Activated CD8-positive, alpha-beta T cell treated with anti-CD3 and anti-CD28 coated beads for 36 hours (primary cell): ENCODE results near the gene SCOC. TPM values are rescaled to one million over a fixed set of nuclear protein-coding genes. Genes with fewer than 3 reads are reported as not detected.

Source experiments
- ATAC-seq: fragments of 200-7000 bp; cut with Tn5 transposase; one replicate; pipeline ENCODE4 v1.10.0; 2021; ENCODE audit warnings: mild to moderate bottlenecking, moderate library complexity
- CTCF ChIA-PET: fragments of 350-600 bp; sonication (Branson Sonifier 250); formaldehyde crosslinking; loops from one replicate; lab custom pipeline; 2021; ENCODE audit warnings: antibody characterized with exemption; lab: Charles Lee
- POLR2A ChIA-PET: fragments of 350-600 bp; sonication (Branson Sonifier 250); formaldehyde crosslinking; loops from one replicate; lab custom pipeline; 2021; ENCODE audit warnings: antibody characterized with exemption; lab: Charles Lee
- DNase-seq: peaks from one replicate; pipeline ENCODE4 v3.0.0-alpha.2; 2020
- H3K27ac Mint-ChIP-seq: one replicate; pipeline ENCODE4 v1.8.0; 2021; ENCODE audit warnings: mild to moderate bottlenecking, mixed read lengths
- H3K27me3 Mint-ChIP-seq: one replicate; pipeline ENCODE4 v1.8.0; 2021; ENCODE audit warnings: mixed read lengths
- H3K36me3 Mint-ChIP-seq: one replicate; pipeline ENCODE4 v1.8.0; 2021; ENCODE audit warnings: low read depth, mixed read lengths
- H3K4me1 Mint-ChIP-seq: one replicate; pipeline ENCODE4 v1.8.0; 2021; ENCODE audit warnings: low read depth, mixed read lengths
- H3K4me3 Mint-ChIP-seq: one replicate; pipeline ENCODE4 v1.8.0; 2021; ENCODE audit warnings: mild to moderate bottlenecking, moderate library complexity, mixed read lengths
- H3K9me3 Mint-ChIP-seq: one replicate; pipeline ENCODE4 v1.8.0; 2021; ENCODE audit warnings: mixed read lengths
- intact Hi-C: fragments of 100-400 bp; cut with micrococcal nuclease; formaldehyde crosslinking; loops from one replicate; pipeline ENCODE4 v1.10.0; 2022
- total RNA-seq, 2 experiments: library from RNA; stranded (reverse); gene quantifications; one replicate each; pipeline ENCODE4 v1.2.3, GENCODE V29; 2021
- TF ChIP-seq, protein P1 (sequence below): fragments of 200-600 bp; IDR thresholded peaks from one replicate; pipeline ENCODE4 v1.8.0; 2022; ENCODE audit warnings: antibody characterized with exemption, mild to moderate bottlenecking

SCOC gene
- total RNA-seq, 2 experiments from 2014 or later: 44.6 to 44.7 TPM

GRCh38 chr4:140342620-140343019, 30.8 kb upstream of the SCOC start:
- ChIA-PET POLR2A (no interaction called here), CTCF (interaction anchor here (1.9 kb wide), 1 partner anchor 17 kb away, joined by 9 read pairs; no protein-coding TSS in a partner anchor)
- TF ChIP-seq, protein P1, sequence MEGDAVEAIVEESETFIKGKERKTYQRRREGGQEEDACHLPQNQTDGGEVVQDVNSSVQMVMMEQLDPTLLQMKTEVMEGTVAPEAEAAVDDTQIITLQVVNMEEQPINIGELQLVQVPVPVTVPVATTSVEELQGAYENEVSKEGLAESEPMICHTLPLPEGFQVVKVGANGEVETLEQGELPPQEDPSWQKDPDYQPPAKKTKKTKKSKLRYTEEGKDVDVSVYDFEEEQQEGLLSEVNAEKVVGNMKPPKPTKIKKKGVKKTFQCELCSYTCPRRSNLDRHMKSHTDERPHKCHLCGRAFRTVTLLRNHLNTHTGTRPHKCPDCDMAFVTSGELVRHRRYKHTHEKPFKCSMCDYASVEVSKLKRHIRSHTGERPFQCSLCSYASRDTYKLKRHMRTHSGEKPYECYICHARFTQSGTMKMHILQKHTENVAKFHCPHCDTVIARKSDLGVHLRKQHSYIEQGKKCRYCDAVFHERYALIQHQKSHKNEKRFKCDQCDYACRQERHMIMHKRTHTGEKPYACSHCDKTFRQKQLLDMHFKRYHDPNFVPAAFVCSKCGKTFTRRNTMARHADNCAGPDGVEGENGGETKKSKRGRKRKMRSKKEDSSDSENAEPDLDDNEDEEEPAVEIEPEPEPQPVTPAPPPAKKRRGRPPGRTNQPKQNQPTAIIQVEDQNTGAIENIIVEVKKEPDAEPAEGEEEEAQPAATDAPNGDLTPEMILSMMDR: no peak
- intact Hi-C loops: no loop called here
- Mint-ChIP-seq H3K27ac (no peak overlapping the region), H3K27me3 (peaks cover 15% of the 10 kb centered on the region), H3K4me3 (no peak overlapping the region), H3K9me3 (no peaks in the 10 kb centered on the region), H3K4me1 (peaks cover 4% of the 10 kb centered on the region), H3K36me3 (no peaks in the 10 kb centered on the region)
- DNase-seq (no peak), ATAC-seq (no peak)

DNA sequence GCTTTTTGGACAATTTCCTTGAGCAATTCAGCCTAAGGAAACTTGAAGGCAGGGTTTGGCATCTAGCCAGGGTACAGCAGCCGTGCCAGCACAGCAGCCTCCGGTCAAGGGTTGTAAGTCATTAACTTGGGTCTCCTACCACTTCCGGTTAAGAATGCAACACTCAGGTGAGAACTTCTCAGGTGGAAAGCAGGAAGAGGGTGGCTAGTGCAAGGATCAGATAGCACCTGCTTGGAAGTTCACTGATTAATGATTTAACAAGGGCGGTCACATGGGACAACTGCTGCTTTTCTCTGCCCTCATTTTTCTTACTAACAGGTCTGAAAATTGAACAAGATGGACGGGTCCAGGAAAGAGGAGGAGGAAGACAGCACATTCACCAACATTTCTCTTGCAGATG, 30.1 kb upstream of the SCOC start:
- ChIA-PET POLR2A (no interaction called here), CTCF (interaction anchor here (0.9 kb wide), 1 partner anchor 18 kb away, joined by 3 read pairs; no protein-coding TSS in a partner anchor)
- ATAC-seq (no peak), DNase-seq (no peak)
- intact Hi-C loops: no loop called here
- Mint-ChIP-seq H3K4me3 (no peak overlapping the region), H3K4me1 (peaks cover 4% of the 10 kb centered on the region), H3K27ac (no peak overlapping the region), H3K27me3 (peaks cover 14% of the 10 kb centered on the region), H3K9me3 (no peaks in the 10 kb centered on the region), H3K36me3 (no peaks in the 10 kb centered on the region)
- TF ChIP-seq, protein P1: no peak

- intact Hi-C loops: no loop called here
- no peak overlapping the region for H3K4me3 Mint-ChIP-seq
- peaks cover 14% of the 10 kb centered on the region for H3K27me3 Mint-ChIP-seq
- ChIA-PET CTCF (interaction anchor here (0.9 kb wide), 1 partner anchor 17 kb away, joined by 3 read pairs; no protein-coding TSS in a partner anchor), POLR2A (no interaction called here)
- H3K9me3 Mint-ChIP-seq: no peaks in the 10 kb centered on the region
- ATAC-seq (no peak), DNase-seq (no peak)
- no peaks in the 10 kb centered on the region for H3K36me3 Mint-ChIP-seq
- H3K27ac Mint-ChIP-seq: no peak overlapping the region
- TF ChIP-seq, protein P1: no peak
- peaks cover 4% of the 10 kb centered on the region for H3K4me1 Mint-ChIP-seq
Measured at GRCh38 chr4:140344101-140344500, 29.3 kb upstream of the SCOC start.

DNA sequence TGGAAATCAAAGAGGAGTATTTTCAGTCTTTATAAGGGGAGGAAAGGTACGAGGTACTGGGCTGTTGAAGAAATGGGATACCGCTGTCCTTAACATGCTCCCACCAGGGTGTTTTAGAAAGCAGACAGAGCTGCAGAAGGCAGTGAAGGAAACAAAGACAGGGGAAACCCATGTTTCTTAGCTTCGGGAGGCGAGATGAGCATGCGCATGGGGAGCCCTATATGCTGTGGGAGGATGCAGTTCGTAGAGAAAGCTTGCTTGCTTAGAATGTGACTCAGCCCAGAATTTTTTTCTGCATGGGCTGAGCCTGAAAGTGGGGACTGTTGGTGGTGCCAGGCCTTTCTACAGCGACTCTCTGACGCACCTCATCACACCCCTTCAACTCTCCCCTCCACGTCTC, 28.8 kb upstream of the SCOC start:
- TF ChIP-seq, protein P1: no peak
- intact Hi-C loops: no loop called here
- Mint-ChIP-seq H3K4me1 (peaks cover 4% of the 10 kb centered on the region), H3K27me3 (peaks cover 14% of the 10 kb centered on the region), H3K9me3 (no peaks in the 10 kb centered on the region), H3K36me3 (no peaks in the 10 kb centered on the region), H3K27ac (no peak overlapping the region), H3K4me3 (no peak overlapping the region)
- DNase-seq (no peak), ATAC-seq (no peak)
- CTCF ChIA-PET: interaction anchor here (1.5 kb wide), 1 partner anchor 15 kb away, joined by 11 read pairs; no protein-coding TSS in a partner anchor
- POLR2A ChIA-PET: no interaction called here

- ChIA-PET CTCF (interaction anchor here (1.4 to 1.5 kb wide), 2 partner anchors 14 to 21 kb away, joined by 3 to 11 read pairs; no protein-coding TSS in a partner anchor), POLR2A (no interaction called here)
- ATAC-seq: no peak
- H3K9me3 Mint-ChIP-seq: no peaks in the 10 kb centered on the region
- H3K4me1 Mint-ChIP-seq: peaks cover 4% of the 10 kb centered on the region
- intact Hi-C loops: no loop called here
- H3K36me3 Mint-ChIP-seq: no peaks in the 10 kb centered on the region
- H3K27ac Mint-ChIP-seq: no peak overlapping the region
- H3K4me3 Mint-ChIP-seq: no peak overlapping the region
- H3K27me3 Mint-ChIP-seq: peaks cover 11% of the 10 kb centered on the region
- TF ChIP-seq, protein P1: no peak
- no peak for DNase-seq
Measured at GRCh38 chr4:140346136-140346535, 27.3 kb upstream of the SCOC start.
